SK-N-SH treated with all-trans-retinoic acid at 6 μM for 48 hours (cell line): Measurements from ENCODE around the gene ENHO.

Experiments used
- ATAC-seq: fragments of 200-7000 bp; cut with Tn5 transposase; 3 replicates; pipeline ENCODE4 v1.9.1; 2020; ENCODE audit warnings: mild to moderate bottlenecking, moderate library complexity
- ARNTL ChIP-seq: fragments of 450-650 bp; formaldehyde crosslinking; IDR thresholded peaks from 2 replicates; pipeline ENCODE4 v1.5.0; 2020; ENCODE audit warnings: low read depth, mild to moderate bottlenecking, moderate library complexity, borderline replicate concordance
- BACH2 ChIP-seq: fragments of 250-450 bp; sonication (Bioruptor Pico); IDR thresholded peaks from 2 replicates; pipeline ENCODE4 v1.9.0; 2021; ENCODE audit warnings: mild to moderate bottlenecking, borderline replicate concordance
- CREB5 ChIP-seq: fragments of 250-450 bp; sonication (Bioruptor Pico); IDR thresholded peaks from 2 replicates; pipeline ENCODE4 v1.5.1; 2020; ENCODE audit warnings: low read depth, mild to moderate bottlenecking, moderate library complexity
- CSDC2 ChIP-seq: fragments of 250-450 bp; sonication (Bioruptor Pico); IDR thresholded peaks from 2 replicates; pipeline ENCODE4 v1.5.0; 2020; ENCODE audit warnings: mild to moderate bottlenecking, moderate library complexity
- CSRNP3 ChIP-seq: fragments of 250-450 bp; sonication (Bioruptor Pico); IDR thresholded peaks from 2 replicates; pipeline ENCODE4 v1.5.1; 2021; ENCODE audit warnings: mild to moderate bottlenecking, moderate library complexity
- ESRRG ChIP-seq: fragments of 250-450 bp; sonication (Bioruptor Pico); IDR thresholded peaks from 2 replicates; pipeline ENCODE4 v1.6.1; 2021; ENCODE audit warnings: mild to moderate bottlenecking
- GLIS3 ChIP-seq: fragments of 250-450 bp; sonication (Bioruptor Pico); IDR thresholded peaks from 2 replicates; pipeline ENCODE4 v1.5.0; 2020; ENCODE audit warnings: mild to moderate bottlenecking, moderate library complexity
- OSR1 ChIP-seq: fragments of 250-450 bp; sonication (Bioruptor Pico); IDR thresholded peaks from 2 replicates; pipeline ENCODE4 v1.8.0; 2022; ENCODE audit warnings: moderate library complexity, mild to moderate bottlenecking, inconsistent platforms
- PATZ1 ChIP-seq: fragments of 250-450 bp; sonication (Bioruptor Pico); IDR thresholded peaks from 2 replicates; pipeline ENCODE4 v1.8.0; 2020; ENCODE audit warnings: mild to moderate bottlenecking, moderate library complexity, borderline replicate concordance
- POU6F1 ChIP-seq: fragments of 250-450 bp; sonication (Bioruptor Pico); IDR thresholded peaks from 2 replicates; pipeline ENCODE4 v1.8.0; 2021; ENCODE audit warnings: low read depth, mild to moderate bottlenecking, moderate library complexity, borderline replicate concordance
- RARB ChIP-seq: fragments of 250-450 bp; sonication (Bioruptor Pico); IDR thresholded peaks from 2 replicates; pipeline ENCODE4 v1.8.0; 2021; ENCODE audit warnings: mild to moderate bottlenecking, moderate library complexity
- TCF4 ChIP-seq: fragments of 250-450 bp; sonication (Bioruptor Pico); IDR thresholded peaks from 2 replicates; pipeline ENCODE4 v1.8.0; 2021; ENCODE audit warnings: mild to moderate bottlenecking, moderate library complexity, borderline replicate concordance
- TOX ChIP-seq: fragments of 250-450 bp; sonication (Bioruptor Pico); IDR thresholded peaks from 2 replicates; pipeline ENCODE4 v1.8.0; 2021; ENCODE audit warnings: mild to moderate bottlenecking, moderate library complexity, borderline replicate concordance
- ZC3H10 ChIP-seq: fragments of 250-450 bp; sonication (Bioruptor Pico); IDR thresholded peaks from 2 replicates; pipeline ENCODE4 v1.5.1; 2021; ENCODE audit warnings: mild to moderate bottlenecking, moderate library complexity
- ZFP3 ChIP-seq: fragments of 250-450 bp; sonication (Bioruptor Pico); IDR thresholded peaks from 2 replicates; pipeline ENCODE4 v1.5.0; 2020; ENCODE audit warnings: mild to moderate bottlenecking, moderate library complexity
- ZFP30 ChIP-seq: fragments of 450-650 bp; formaldehyde crosslinking; IDR thresholded peaks from 2 replicates; pipeline ENCODE4 v1.5.0; 2022; ENCODE audit warnings: mild to moderate bottlenecking, moderate library complexity
- ZNF565 ChIP-seq: fragments of 450-650 bp; formaldehyde crosslinking; conservative IDR thresholded peaks from 2 replicates; pipeline ENCODE4 v1.5.0; 2020; ENCODE audit warnings: low read depth, mild to moderate bottlenecking, moderate library complexity
- ZNF8 ChIP-seq: fragments of 450-650 bp; formaldehyde crosslinking; IDR thresholded peaks from 2 replicates; pipeline ENCODE4 v1.5.0; 2020; ENCODE audit warnings: mild to moderate bottlenecking, moderate library complexity
- TF ChIP-seq, protein P1 (sequence below): fragments of 250-450 bp; sonication (Bioruptor Pico); IDR thresholded peaks from 2 replicates; pipeline ENCODE4 v1.5.0; 2020; ENCODE audit warnings: mild to moderate bottlenecking, moderate library complexity

Gene ENHO

GRCh38 chr9:34490760-34491159 lies 32.0 kb downstream of the ENHO start:
- TF ChIP-seq BACH2 (CRISPR knock-in tag), result no peak
- TF ChIP-seq TOX, result no peak
- TF ChIP-seq ZNF8 (CRISPR knock-in tag), result no peak
- no peak for TF ChIP-seq ZFP3
- no peak for TF ChIP-seq CSDC2
- TF ChIP-seq OSR1, result no peak
- TF ChIP-seq CREB5 (CRISPR knock-in tag), result no peak
- TF ChIP-seq GLIS3 (CRISPR knock-in tag), result no peak
- no peak for TF ChIP-seq RARB
- TF ChIP-seq TCF4 (CRISPR knock-in tag), result no peak
- TF ChIP-seq ZC3H10 (CRISPR knock-in tag), result no peak
- no peak for ATAC-seq

DNA sequence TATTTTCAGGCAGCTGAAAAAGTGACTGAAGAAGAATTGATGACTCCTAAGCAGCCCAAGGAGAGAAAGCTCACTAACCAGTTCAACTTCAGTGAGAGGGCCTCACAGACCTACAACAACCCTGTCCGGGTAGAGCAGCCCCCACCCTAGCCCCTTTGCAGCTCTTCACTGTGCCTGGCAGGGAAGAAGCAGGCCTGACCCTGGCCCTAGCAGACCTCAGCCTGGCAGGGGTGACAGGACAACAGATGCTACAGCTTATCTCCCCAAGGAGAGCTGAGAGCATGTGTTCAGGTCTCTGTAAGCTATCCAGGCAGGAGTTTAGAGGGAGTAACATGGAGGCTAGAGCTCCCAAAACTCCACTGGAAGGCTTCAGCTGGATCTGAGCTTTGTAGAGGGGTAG lies 32.4 kb downstream of the ENHO start:
- no peak for ATAC-seq
- TF ChIP-seq, protein P1, sequence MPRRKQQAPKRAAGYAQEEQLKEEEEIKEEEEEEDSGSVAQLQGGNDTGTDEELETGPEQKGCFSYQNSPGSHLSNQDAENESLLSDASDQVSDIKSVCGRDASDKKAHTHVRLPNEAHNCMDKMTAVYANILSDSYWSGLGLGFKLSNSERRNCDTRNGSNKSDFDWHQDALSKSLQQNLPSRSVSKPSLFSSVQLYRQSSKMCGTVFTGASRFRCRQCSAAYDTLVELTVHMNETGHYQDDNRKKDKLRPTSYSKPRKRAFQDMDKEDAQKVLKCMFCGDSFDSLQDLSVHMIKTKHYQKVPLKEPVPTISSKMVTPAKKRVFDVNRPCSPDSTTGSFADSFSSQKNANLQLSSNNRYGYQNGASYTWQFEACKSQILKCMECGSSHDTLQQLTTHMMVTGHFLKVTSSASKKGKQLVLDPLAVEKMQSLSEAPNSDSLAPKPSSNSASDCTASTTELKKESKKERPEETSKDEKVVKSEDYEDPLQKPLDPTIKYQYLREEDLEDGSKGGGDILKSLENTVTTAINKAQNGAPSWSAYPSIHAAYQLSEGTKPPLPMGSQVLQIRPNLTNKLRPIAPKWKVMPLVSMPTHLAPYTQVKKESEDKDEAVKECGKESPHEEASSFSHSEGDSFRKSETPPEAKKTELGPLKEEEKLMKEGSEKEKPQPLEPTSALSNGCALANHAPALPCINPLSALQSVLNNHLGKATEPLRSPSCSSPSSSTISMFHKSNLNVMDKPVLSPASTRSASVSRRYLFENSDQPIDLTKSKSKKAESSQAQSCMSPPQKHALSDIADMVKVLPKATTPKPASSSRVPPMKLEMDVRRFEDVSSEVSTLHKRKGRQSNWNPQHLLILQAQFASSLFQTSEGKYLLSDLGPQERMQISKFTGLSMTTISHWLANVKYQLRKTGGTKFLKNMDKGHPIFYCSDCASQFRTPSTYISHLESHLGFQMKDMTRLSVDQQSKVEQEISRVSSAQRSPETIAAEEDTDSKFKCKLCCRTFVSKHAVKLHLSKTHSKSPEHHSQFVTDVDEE (CRISPR knock-in tag), result no peak
- TF ChIP-seq, all 23 proteins: peak for 0

GRCh38 chr9:34486572-34486971 lies 36.2 kb downstream of the ENHO start:
- ATAC-seq, result no peak
- no peak for TF ChIP-seq BACH2 (CRISPR knock-in tag)
- no peak for TF ChIP-seq OSR1
- no peak for TF ChIP-seq CSDC2
- TF ChIP-seq POU6F1, result no peak
- no peak for TF ChIP-seq PATZ1 (CRISPR knock-in tag)
- no peak for TF ChIP-seq ZNF565

- ATAC-seq, result no peak
- TF ChIP-seq ARNTL (CRISPR knock-in tag) (no peak), ZNF565 (no peak), CSRNP3 (CRISPR knock-in tag) (no peak), ZFP30 (CRISPR knock-in tag) (no peak), CSDC2 (no peak), ESRRG (CRISPR knock-in tag) (no peak), PATZ1 (CRISPR knock-in tag) (no peak)
- TF ChIP-seq, protein P1 (CRISPR knock-in tag), result no peak
Observed at GRCh38 chr9:34485822-34486221, 37.0 kb downstream of the ENHO start.
